ENCODE data around the gene DPYD. TPM values are rescaled to one million over a fixed set of nuclear protein-coding genes. Genes with fewer than 3 reads are reported as not detected.
"Not testable (repeated sequence)": the region's sequence is repeated elsewhere in the genome, so short reads cannot be mapped to it uniquely, and the experiment has no call there.

Gene DPYD
- polyA plus RNA-seq, 3 donors: 4.2 to 23.5 (median 17.1) TPM

DNA sequence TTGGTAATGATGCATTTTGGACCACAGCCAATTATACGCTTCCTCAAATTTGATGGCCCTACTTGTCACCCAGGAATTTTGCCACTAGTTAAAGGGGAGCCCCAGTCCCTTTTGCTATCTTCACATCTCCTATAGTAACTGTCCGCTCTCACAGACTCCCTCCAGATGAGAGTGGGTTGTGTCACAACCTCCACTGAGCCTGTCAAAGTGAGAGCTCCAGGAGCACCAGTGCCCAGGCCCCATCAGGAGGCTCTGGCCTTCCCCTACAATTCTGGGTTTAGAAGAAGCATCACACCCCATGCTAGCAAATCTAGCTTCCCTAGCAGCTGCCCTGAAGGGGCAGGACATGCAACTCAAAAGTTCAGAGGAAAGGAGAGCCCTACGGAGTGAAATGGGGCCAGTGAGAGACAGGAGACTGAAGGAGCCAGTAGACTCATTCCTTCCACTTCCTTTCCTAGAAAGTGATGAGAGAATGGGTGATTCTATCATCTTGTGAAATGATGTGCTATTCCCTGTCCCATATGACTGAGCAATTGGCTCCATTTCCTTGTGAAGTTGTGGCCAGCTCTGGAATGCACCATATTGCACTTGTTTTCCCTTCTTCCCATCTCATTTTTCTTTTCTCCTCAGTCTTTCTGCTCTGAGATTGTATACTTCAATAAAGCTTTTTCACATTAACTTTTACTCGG lies 541.3 kb downstream of the DPYD start:
- 78 to 87% (median 87%) methylated on average over 4 of the region's 4 CpGs for WGBS, 3 donors

GRCh38 chr1:97378596-97378995 lies 542.2 kb downstream of the DPYD start:
- 79 to 96% (median 94%) methylated on average over 3 of the region's 3 CpGs for WGBS, 3 donors
- no peak overlapping the region for H3K27ac ChIP-seq (ENCODE audit: low read depth, low read length)

More for the DNA sequence above, 541.3 kb downstream of the DPYD start:
- H3K27ac ChIP-seq (ENCODE audit: low read depth, low read length): no peak overlapping the region

GRCh38 chr1:97377432-97378034 lies 543.3 kb downstream of the DPYD start:
- WGBS, 3 donors: 77 to 95% (median 92%) methylated on average over 5 of the region's 5 CpGs
- no peak overlapping the region for H3K27ac ChIP-seq (ENCODE audit: low read depth, low read length)

- WGBS, 3 donors: 90 to 96% (median 91%) methylated on average over 5 of the region's 5 CpGs
- H3K27ac ChIP-seq (ENCODE audit: low read depth, low read length): no peak overlapping the region
Observed at GRCh38 chr1:97373000-97373399, 547.8 kb downstream of the DPYD start.

GRCh38 chr1:97372531-97372930 lies 548.3 kb downstream of the DPYD start:
- H3K27ac ChIP-seq (ENCODE audit: low read depth, low read length): no peak overlapping the region
- 96 to 100% (median 97%) methylated on average over 1 of the region's 1 CpG for WGBS, 3 donors

- WGBS, 3 donors: 89 to 100% (median 96%) methylated on average over 1 of the region's 1 CpG
- no peak overlapping the region for H3K27ac ChIP-seq (ENCODE audit: low read depth, low read length)
Observed at GRCh38 chr1:97368296-97368695, 552.5 kb downstream of the DPYD start.

GRCh38 chr1:97366984-97367383 lies 553.9 kb downstream of the DPYD start:
- no peak overlapping the region for H3K27ac ChIP-seq (ENCODE audit: low read depth, low read length)
- 55 to 78% (median 73%) methylated on average over 3 of the region's 3 CpGs for WGBS, 3 donors

DNA sequence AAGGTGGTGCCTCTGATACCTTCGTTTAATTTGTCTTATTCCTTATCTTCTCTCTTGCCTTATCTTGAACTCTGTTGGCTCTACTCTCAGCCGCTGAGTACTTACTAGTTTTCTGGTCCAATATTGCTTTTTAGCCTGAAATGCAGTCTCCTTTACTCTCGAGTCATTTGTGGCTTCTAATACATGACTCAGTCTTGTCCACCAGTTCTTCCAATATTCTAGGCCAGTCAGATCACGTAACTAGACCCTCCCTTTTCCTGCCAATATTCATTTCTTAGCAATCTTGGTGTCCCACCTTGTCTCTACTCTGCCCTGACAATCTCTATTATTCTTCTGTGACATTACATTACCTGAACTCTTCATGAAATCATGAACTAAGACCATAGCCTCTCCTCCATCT lies 555.8 kb downstream of the DPYD start:
- no peak overlapping the region for H3K27ac ChIP-seq (ENCODE audit: low read depth, low read length)
- WGBS, 3 donors: 75 to 92% (median 88%) methylated on average over 4 of the region's 4 CpGs

- no peak overlapping the region for H3K27ac ChIP-seq (ENCODE audit: low read depth, low read length)
Observed at GRCh38 chr1:97364086-97364485, 556.7 kb downstream of the DPYD start.

- no peak overlapping the region for H3K27ac ChIP-seq (ENCODE audit: low read depth, low read length)
- 88 to 100% (median 95%) methylated on average over 1 of the region's 1 CpG for whole genome bisulfite sequencing, 3 donors
Observed at GRCh38 chr1:97356309-97356708, 564.5 kb downstream of the DPYD start.

DNA sequence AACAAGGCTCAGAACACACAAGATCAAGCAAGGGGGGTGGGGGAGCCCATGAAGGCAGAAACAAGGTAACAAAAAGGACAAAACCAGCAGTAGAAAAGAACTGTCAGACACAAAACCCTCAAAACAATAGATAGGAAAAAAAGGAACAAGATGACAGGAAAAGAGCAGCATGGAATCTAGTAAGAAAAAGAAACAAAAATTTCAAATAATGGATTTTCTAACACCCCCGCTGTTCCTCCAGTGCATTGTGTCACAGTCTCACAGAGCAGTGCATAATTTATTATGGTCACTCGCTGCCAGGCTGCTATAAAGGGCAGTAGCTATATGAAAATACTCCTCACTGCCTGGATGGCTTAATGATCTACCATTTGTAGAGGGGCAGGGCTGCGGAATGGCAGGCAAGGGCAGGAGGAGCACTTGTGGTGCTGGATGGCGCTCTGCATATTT lies 567.9 kb downstream of the DPYD start:
- no peak overlapping the region for H3K27ac ChIP-seq (ENCODE audit: low read depth, low read length)
- WGBS, 3 donors: 62 to 95% (median 91%) methylated on average over 4 of the region's 4 CpGs

DNA sequence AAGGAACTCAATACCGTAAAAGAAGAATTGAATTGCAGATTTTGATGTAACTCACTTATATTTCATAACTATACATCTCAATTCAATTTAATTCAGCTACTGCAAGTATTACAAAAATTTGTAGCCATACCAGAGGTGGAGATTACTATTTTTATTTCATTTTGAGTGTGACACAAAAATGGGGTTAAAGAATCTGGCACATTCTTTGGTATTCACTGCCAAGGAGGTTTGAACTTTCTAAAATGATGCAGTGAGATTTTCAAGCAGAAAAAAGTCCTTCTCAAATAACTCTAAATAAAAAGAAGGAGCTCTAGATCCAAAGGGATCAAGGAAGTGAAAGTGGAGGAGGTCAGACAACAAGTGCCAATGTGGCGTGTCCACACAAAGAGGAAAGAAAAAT lies 569.0 kb downstream of the DPYD start:
- WGBS, 3 donors: 40 to 93% (median 59%) methylated on average over 2 of the region's 2 CpGs
- H3K27ac ChIP-seq (ENCODE audit: low read depth, low read length): no peak overlapping the region

GRCh38 chr1:97350662-97351061 lies 570.2 kb downstream of the DPYD start:
- H3K27ac ChIP-seq (ENCODE audit: low read depth, low read length): no peak overlapping the region
- 55 to 66% (median 57%) methylated on average over 2 of the region's 2 CpGs for WGBS, 3 donors

GRCh38 chr1:97350241-97350640 lies 570.6 kb downstream of the DPYD start:
- no peak overlapping the region for H3K27ac ChIP-seq (ENCODE audit: low read depth, low read length)

GRCh38 chr1:97349794-97350193 lies 571.0 kb downstream of the DPYD start:
- no CpG with 5 or more reads among the region's 1 CpG for WGBS, 3 donors
- not testable (repeated sequence) for H3K27ac ChIP-seq (ENCODE audit: low read depth, low read length)

GRCh38 chr1:97348599-97349265 lies 572.1 kb downstream of the DPYD start:
- 54 to 74% (median 71%) methylated on average over 3 of the region's 3 CpGs for WGBS, 3 donors

GRCh38 chr1:97340951-97341350 lies 579.9 kb downstream of the DPYD start:
- 94 to 100% (median 98%) methylated on average over 1 of the region's 1 CpG for WGBS, 3 donors
- no peak overlapping the region for H3K27ac ChIP-seq (ENCODE audit: low read depth, low read length)

More at GRCh38 chr1:97348599-97349265, 572.1 kb downstream of the DPYD start:
- H3K27ac ChIP-seq (ENCODE audit: low read depth, low read length): no peak overlapping the region

DNA sequence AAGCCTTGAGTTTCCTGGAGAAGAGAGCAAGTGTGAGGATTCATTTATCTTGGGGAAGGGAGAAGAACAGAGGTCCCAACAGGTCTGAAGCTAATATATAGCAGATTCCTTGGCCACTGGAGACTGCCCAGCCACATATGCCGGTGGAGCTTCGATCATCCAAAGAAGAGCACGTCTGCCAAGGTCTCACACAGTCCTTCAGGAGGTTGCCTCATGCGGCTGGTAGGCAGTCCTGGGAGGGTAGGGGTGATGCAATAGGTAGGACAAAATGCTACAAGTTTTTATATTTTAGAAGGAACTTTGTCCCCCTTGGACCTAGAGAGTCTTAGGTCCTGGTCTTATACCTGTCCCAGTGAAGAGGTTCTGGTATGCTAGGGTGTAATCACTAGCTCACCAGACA lies 582.5 kb downstream of the DPYD start:
- WGBS, 3 donors: 85 to 92% (median 87%) methylated on average over 4 of the region's 4 CpGs
- H3K27ac ChIP-seq (ENCODE audit: low read depth, low read length): no peak overlapping the region

DNA sequence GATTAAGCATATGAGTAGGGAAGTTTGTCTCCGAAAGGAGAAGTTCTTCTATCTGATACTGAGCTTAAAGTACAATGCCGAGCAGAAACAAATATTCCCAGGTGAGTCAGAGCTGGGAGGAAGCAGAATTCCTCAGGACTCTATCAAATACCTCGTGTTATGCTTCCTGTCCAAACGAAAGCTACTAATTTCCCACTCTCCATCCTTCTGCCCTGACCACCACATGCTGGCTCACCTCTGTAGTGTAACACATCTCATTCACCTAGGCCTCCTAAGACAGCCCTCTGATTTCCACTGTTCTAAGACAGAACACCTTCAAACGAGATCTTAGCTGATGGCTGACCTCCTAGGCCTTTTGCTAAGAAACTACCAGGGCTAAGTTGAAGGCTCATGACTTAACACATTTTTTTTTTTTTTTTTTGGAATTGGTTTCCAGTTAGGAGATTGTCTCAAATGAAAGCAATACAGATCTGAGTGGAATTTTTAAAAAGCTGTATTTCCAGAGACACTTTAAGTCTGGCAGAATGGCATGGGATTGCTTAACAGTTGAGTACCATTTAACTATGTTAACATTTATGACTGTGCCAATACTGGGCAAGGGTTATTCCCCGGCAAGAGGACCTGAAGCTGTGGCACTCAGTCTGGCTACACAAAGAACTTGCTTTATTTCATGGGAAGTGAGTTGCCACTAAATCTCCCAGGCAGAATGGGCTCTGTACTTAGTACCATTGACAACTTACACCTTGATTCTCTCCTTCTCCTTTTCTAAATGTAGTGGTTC lies 583.4 kb downstream of the DPYD start:
- H3K27ac ChIP-seq (ENCODE audit: low read depth, low read length): no peak overlapping the region
- 68 to 74% (median 72%) methylated on average over 6 of the region's 6 CpGs for whole genome bisulfite sequencing, 3 donors

All from adipose tissue (tissue), 3 donors.